Vagina (tissue), 2 donors: ENCODE measurements around the gene ATP8B3.

Experiments
- CTCF ChIP-seq, 3 experiments: fragments of 450-650 bp in 2 of 3; fragments of 200-600 bp in 1 of 3; sonication (generic) in 1 of 3; IDR thresholded peaks; one replicate each; pipeline ENCODE4 v1.5.1; 2017 to 2019; ENCODE audit warnings: antibody characterized with exemption in 3 of 3, mild to moderate bottlenecking in 2 of 3, moderate library complexity in 2 of 3
- POLR2A ChIP-seq, 2 donors: fragments of 450-650 bp; IDR thresholded peaks; one replicate each; pipeline ENCODE4 v1.6.1; 2017; ENCODE audit warnings: antibody characterized with exemption in 2 of 2, mild to moderate bottlenecking in 2 of 2, moderate library complexity in 2 of 2

GRCh38 chr19:1811942-1812425, at the start of gene ATP8B3:
- TF ChIP-seq POLR2A (IDR thresholded peaks at IDR 0.05) (no peak), CTCF (IDR thresholded peaks at IDR 0.05) (no peak)
